PC-3 (cell line): ENCODE data around the gene CYTH1. TPM values are rescaled to one million over a fixed set of nuclear protein-coding genes. Genes with fewer than 3 reads are reported as not detected.

Experiments
- ATAC-seq: fragments of 200-7000 bp; cut with Tn5 transposase; 2 replicates; pipeline ENCODE4 v1.9.1; 2020; ENCODE audit warnings: mild to moderate bottlenecking, moderate library complexity
- BruUV-seq: library from RNA; stranded (reverse); fragments of 400-500 nt; replicated peaks from 2 replicates; lab custom pipeline; 2021; lab: Mats Ljungman, UMichigan
- CTCF ChIA-PET: fragments of 300-600 bp; sonication (Branson Sonifier 250); formaldehyde crosslinking; loops from one replicate; lab custom pipeline; 2022; ENCODE audit warnings: antibody characterized with exemption; lab: Charles Lee
- POLR2A ChIA-PET: fragments of 300-600 bp; sonication (Branson Sonifier 250); formaldehyde crosslinking; loops from one replicate; lab custom pipeline; 2022; ENCODE audit warnings: antibody characterized with exemption; ENCODE audit not compliant: unreplicated experiment; lab: Charles Lee
- DNase-seq: peaks from one replicate; pipeline ENCODE4 v3.0.0-alpha.2; 2015
- H2AFZ ChIP-seq: fragments of 300-600 bp; sonication (generic); 2 replicates; pipeline ENCODE4 v1.6.0; 2016; ENCODE audit warnings: antibody characterized with exemption, low read length
- H3F3A ChIP-seq: fragments of 300-600 bp; sonication (generic); one replicate; pipeline ENCODE4 v1.6.0; 2017; ENCODE audit warnings: antibody characterized with exemption, low read length, control low read depth, mild to moderate bottlenecking; ENCODE audit not compliant: unreplicated experiment
- H3K27ac ChIP-seq: fragments of 300-600 bp; sonication (generic); 2 replicates; pipeline ENCODE4 v1.5.1; 2016; ENCODE audit warnings: mild to moderate bottlenecking, low read length
- H3K27me3 ChIP-seq: fragments of 300-600 bp; sonication (generic); 2 replicates; pipeline ENCODE4 v1.6.1; 2016; ENCODE audit warnings: low read length, mixed read lengths
- H3K36me3 ChIP-seq: fragments of 300-600 bp; sonication (generic); 2 replicates; pipeline ENCODE4 v1.6.1; 2016; ENCODE audit warnings: low read depth, mixed run types, low read length, mixed read lengths
- H3K4me1 ChIP-seq: fragments of 300-600 bp; sonication (generic); 2 replicates; pipeline ENCODE4 v1.5.1; 2016; ENCODE audit warnings: low read length; ENCODE audit not compliant: insufficient read depth
- H3K4me2 ChIP-seq: fragments of 300-600 bp; sonication (generic); 2 replicates; pipeline ENCODE4 v1.6.0; 2016; ENCODE audit warnings: low read length
- H3K4me3 ChIP-seq: fragments of 300-600 bp; sonication (generic); 2 replicates; pipeline ENCODE4 v1.5.1; 2016; ENCODE audit warnings: mild to moderate bottlenecking, low read length, mixed read lengths
- H3K79me2 ChIP-seq: fragments of 300-600 bp; sonication (generic); 2 replicates; pipeline ENCODE4 v1.6.1; 2017; ENCODE audit warnings: low read length, mixed read lengths
- H3K9ac ChIP-seq: fragments of 300-600 bp; sonication (generic); 2 replicates; pipeline ENCODE4 v1.6.0; 2016; ENCODE audit warnings: mild to moderate bottlenecking, low read length
- H3K9me2 ChIP-seq: fragments of 300-600 bp; sonication (generic); replicated peaks from 2 replicates; pipeline ENCODE4 v1.6.1; 2016; ENCODE audit warnings: mixed run types, low read length, mixed read lengths
- H3K9me3 ChIP-seq: fragments of 300-600 bp; sonication (generic); 2 replicates; pipeline ENCODE4 v1.6.1; 2016; ENCODE audit warnings: low read length, mixed read lengths
- H4K20me1 ChIP-seq: fragments of 300-600 bp; sonication (generic); 2 replicates; pipeline ENCODE4 v1.6.1; 2016; ENCODE audit warnings: low read length, mixed read lengths
- EZH2 ChIP-seq: fragments of 300-600 bp; sonication (generic); IDR thresholded peaks from one replicate; pipeline ENCODE4 v1.6.1; 2017; ENCODE audit warnings: antibody characterized with exemption, mild to moderate bottlenecking, low read length; ENCODE audit not compliant: unreplicated experiment
- EZH2phosphoT487 ChIP-seq: fragments of 300-600 bp; sonication (generic); IDR thresholded peaks from 2 replicates; pipeline ENCODE4 v1.6.1; 2018; ENCODE audit warnings: mild to moderate bottlenecking, antibody characterized with exemption, low read length, borderline replicate concordance
- intact Hi-C: fragments of 100-400 bp; cut with micrococcal nuclease; formaldehyde crosslinking; loops from 2 replicates; pipeline ENCODE4 v1.9.0; 2023
- total RNA-seq: library from RNA; depleted of rRNA; stranded (reverse); fragments of >200 nt; gene quantifications from 2 replicates; pipeline ENCODE4 v1.2.3, GENCODE V29; 2014
- TF ChIP-seq, protein P1 (sequence below): fragments of 300-600 bp; sonication (generic); conservative IDR thresholded peaks from 2 replicates; pipeline ENCODE4 v1.5.1; 2017; ENCODE audit warnings: antibody characterized with exemption, low read depth, mild to moderate bottlenecking, low read length

CYTH1 gene
- total RNA-seq, 1 experiment from 2014 or later: 29.7 TPM

DNA sequence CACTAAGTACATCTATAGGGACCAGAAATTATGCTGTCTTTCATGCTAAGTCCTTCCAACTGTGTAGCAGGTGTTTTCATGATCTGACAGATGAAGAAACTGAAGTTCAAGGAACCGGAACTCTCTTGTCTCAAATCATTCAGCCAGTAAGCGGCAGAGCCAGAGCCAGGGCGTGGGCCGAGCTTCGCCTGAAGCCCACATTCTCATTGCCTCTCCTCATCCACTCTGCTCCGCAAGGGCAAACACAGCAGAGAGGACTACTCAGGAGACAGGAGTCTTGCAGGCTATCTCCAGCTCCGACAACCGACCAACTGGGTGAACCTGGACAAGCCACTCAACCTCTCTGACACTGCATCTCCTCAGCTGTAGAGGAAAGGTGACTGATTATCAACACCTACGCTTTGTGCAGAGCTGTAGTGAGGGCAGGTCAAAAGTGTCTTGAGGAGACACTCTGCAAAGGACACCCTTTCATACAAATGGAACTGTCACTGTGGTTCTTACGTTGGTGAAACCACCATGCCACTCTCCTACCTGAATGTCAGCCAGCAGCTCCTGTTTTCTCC is 72.9 kb downstream of the CYTH1 start:
- intact Hi-C loops: loop anchor here (2.0 to 5.0 kb wide), 2 partner anchors 117 to 204 kb away; no protein-coding TSS in a partner anchor
- no peaks in the 10 kb centered on the region for H3K9me2 ChIP-seq
- H3K4me3 ChIP-seq: no peak overlapping the region
- H3K79me2 ChIP-seq: peaks cover 13% of the 10 kb centered on the region
- DNase-seq (no peak), ATAC-seq (no peak)
- no TSS peak for BruUV-seq
- H2AFZ ChIP-seq: no peak overlapping the region
- POLR2A ChIA-PET: no interaction called here
- TF ChIP-seq, protein P1, sequence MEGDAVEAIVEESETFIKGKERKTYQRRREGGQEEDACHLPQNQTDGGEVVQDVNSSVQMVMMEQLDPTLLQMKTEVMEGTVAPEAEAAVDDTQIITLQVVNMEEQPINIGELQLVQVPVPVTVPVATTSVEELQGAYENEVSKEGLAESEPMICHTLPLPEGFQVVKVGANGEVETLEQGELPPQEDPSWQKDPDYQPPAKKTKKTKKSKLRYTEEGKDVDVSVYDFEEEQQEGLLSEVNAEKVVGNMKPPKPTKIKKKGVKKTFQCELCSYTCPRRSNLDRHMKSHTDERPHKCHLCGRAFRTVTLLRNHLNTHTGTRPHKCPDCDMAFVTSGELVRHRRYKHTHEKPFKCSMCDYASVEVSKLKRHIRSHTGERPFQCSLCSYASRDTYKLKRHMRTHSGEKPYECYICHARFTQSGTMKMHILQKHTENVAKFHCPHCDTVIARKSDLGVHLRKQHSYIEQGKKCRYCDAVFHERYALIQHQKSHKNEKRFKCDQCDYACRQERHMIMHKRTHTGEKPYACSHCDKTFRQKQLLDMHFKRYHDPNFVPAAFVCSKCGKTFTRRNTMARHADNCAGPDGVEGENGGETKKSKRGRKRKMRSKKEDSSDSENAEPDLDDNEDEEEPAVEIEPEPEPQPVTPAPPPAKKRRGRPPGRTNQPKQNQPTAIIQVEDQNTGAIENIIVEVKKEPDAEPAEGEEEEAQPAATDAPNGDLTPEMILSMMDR: no peak
- TF ChIP-seq EZH2 (no peak), EZH2phosphoT487 (no peak)
- H3K4me1 ChIP-seq: peaks cover 32% of the 10 kb centered on the region
- H3K9ac ChIP-seq: no peak overlapping the region
- no peaks in the 10 kb centered on the region for H4K20me1 ChIP-seq
- no peak overlapping the region for H3K4me2 ChIP-seq
- H3K9me3 ChIP-seq: no peaks in the 10 kb centered on the region
- CTCF ChIA-PET: interaction anchor here (0.5 to 1.2 kb wide), 4 partner anchors 29 to 212 kb away, joined by 3 to 4 read pairs (median 3); no protein-coding TSS in a partner anchor
- no peaks in the 10 kb centered on the region for H3K27me3 ChIP-seq
- peaks cover 8% of the 10 kb centered on the region for H3F3A ChIP-seq
- no peak overlapping the region for H3K27ac ChIP-seq
- H3K36me3 ChIP-seq: peaks cover 5% of the 10 kb centered on the region; the same call in 1 of the 2 replicates

DNA sequence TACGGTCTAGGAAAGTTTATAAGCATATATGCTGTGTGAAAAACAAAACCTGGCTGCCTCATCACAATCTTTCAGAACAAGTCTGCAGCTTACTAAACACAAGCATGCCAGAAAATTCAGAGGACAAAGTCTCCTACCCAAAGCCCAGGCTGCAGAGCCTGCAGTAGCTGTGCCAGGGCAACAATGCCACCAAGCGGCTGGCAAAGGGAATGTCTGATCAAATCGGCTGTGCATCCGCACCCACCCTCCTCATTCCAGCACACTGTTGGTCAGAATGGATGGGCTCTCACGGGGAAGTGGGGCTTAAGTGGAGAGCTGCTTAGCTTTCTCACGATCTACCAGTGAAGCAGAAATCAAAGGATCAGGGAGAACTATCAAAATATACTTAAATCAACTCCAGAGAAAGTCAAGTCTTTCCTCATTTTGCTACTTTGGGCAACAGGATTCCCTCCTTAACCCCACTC is 73.5 kb downstream of the CYTH1 start:
- ATAC-seq: peak; percentile 92
- intact Hi-C loops: loop anchor here (1.0 to 5.0 kb wide), 3 partner anchors 116 to 211 kb away; no protein-coding TSS in a partner anchor
- ChIA-PET CTCF (interaction anchor here (0.5 to 1.2 kb wide), 4 partner anchors 29 to 211 kb away, joined by 3 to 4 read pairs (median 3); no protein-coding TSS in a partner anchor), POLR2A (no interaction called here)
- Histone ChIP-seq H2AFZ (no peak overlapping the region), H3F3A (peaks cover 8% of the 10 kb centered on the region), H3K27me3 (no peaks in the 10 kb centered on the region), H3K9me3 (no peaks in the 10 kb centered on the region), H3K79me2 (peaks cover 9% of the 10 kb centered on the region; the same call in 1 of the 2 replicates), H3K4me2 (no peak overlapping the region), H3K4me1 (peaks cover 32% of the 10 kb centered on the region), H4K20me1 (no peaks in the 10 kb centered on the region), H3K9me2 (no peaks in the 10 kb centered on the region), H3K4me3 (no peak overlapping the region), H3K27ac (0 out of 2 replicates have a peak overlapping the region, but pooled peaks have one; percentile 1), H3K9ac (no peak overlapping the region), H3K36me3 (peaks cover 5% of the 10 kb centered on the region; the same call in 1 of the 2 replicates)
- no TSS peak for BruUV-seq
- DNase-seq: peak; percentile 90
- TF ChIP-seq EZH2phosphoT487: no peak
- TF ChIP-seq, protein P1: peak; percentile 99
- no peak for TF ChIP-seq EZH2
